H1 (cell line): Measurements from ENCODE around the gene DRAP1. TPM values are rescaled to one million over a fixed set of nuclear protein-coding genes. Genes with fewer than 3 reads are reported as not detected.

Source experiments
- CTCF ChIA-PET: fragments of 300-600 bp; sonication (Branson Sonifier 250); formaldehyde crosslinking; loops from one replicate; lab custom pipeline; 2021; ENCODE audit not compliant: partially characterized antibody; lab: Charles Lee
- POLR2A ChIA-PET: fragments of 300-600 bp; sonication (Branson Sonifier 250); formaldehyde crosslinking; loops from one replicate; lab custom pipeline; 2021; ENCODE audit warnings: inconsistent platforms; ENCODE audit not compliant: partially characterized antibody; lab: Charles Lee
- DNase-seq, 2 experiments: peaks; one replicate each; pipeline versions ENCODE4 v3.0.0 to v3.0.0-alpha.2; 2010 to 2022; ENCODE audit warnings: low spot score in 2 of 2, low read depth in 1 of 2, mixed read lengths in 1 of 2
- FAIRE-seq: peaks from 2 replicates; lab custom pipeline; 2011; peaks lifted over from hg19 to GRCh38; lab: Jason Lieb, UNC
- H2AFZ ChIP-seq: 2 replicates; pipeline ENCODE4 v1.8.1; 2012; ENCODE audit warnings: low read length, inconsistent platforms
- H2AK5ac ChIP-seq: 2 replicates; pipeline ENCODE4 v1.6.1; 2013; ENCODE audit warnings: low read depth, low read length
- H2BK120ac ChIP-seq: replicated peaks from 2 replicates; pipeline ENCODE3; 2013; ENCODE audit warnings: low read depth, low read length, inconsistent platforms
- H2BK12ac ChIP-seq: 2 replicates; pipeline ENCODE4 v1.6.1; 2013; ENCODE audit warnings: low read depth, low read length
- H2BK15ac ChIP-seq: 2 replicates; pipeline ENCODE4 v1.6.1; 2013; ENCODE audit warnings: low read length
- H2BK20ac ChIP-seq: 2 replicates; pipeline ENCODE4 v1.6.1; 2013; ENCODE audit warnings: low read length
- H2BK5ac ChIP-seq: 2 replicates; pipeline ENCODE4 v1.6.1; 2013; ENCODE audit warnings: low read depth, low read length
- H3K14ac ChIP-seq: 2 replicates; pipeline ENCODE4 v1.6.1; 2013; ENCODE audit warnings: inconsistent platforms; ENCODE audit not compliant: insufficient read length
- H3K18ac ChIP-seq: 2 replicates; pipeline ENCODE4 v1.6.1; 2013; ENCODE audit warnings: low read length; ENCODE audit errors: extremely low read depth
- H3K23ac ChIP-seq: 2 replicates; pipeline ENCODE4 v1.6.1; 2013; ENCODE audit warnings: inconsistent platforms; ENCODE audit not compliant: insufficient read length
- H3K23me2 ChIP-seq: 2 replicates; pipeline ENCODE4 v1.6.1; 2013; ENCODE audit warnings: low read depth, low read length
- H3K27ac ChIP-seq: 2 replicates; pipeline ENCODE4 v1.6.1; 2011; ENCODE audit warnings: low read depth, low read length, inconsistent platforms
- H3K27me3 ChIP-seq, 4 experiments: replicated peaks in 1 of 4; 1 replicate in 1 of 4; 2 replicates in 3 of 4; pipeline versions ENCODE4 v1.6.1 to v1.8.1; 2011 to 2013; ENCODE audit warnings: low read length in 3 of 4, mild to moderate bottlenecking in 3 of 4, inconsistent platforms in 2 of 4, mixed read lengths in 2 of 4, moderate library complexity in 1 of 4; ENCODE audit not compliant: control insufficient read depth in 3 of 4, insufficient read depth in 3 of 4; ENCODE audit errors: extremely low read depth in 1 of 4
- H3K36me3 ChIP-seq, 4 experiments: 2 replicates each; pipeline versions ENCODE4 v1.6.1 to v1.8.1; 2011 to 2013; ENCODE audit warnings: mild to moderate bottlenecking in 4 of 4, low read length in 3 of 4, moderate library complexity in 2 of 4, control low read depth in 1 of 4, inconsistent platforms in 1 of 4; ENCODE audit not compliant: insufficient read depth in 4 of 4, control insufficient read depth in 2 of 4
- H3K4ac ChIP-seq: replicated peaks from 2 replicates; pipeline ENCODE3; 2013; ENCODE audit warnings: low read length, low read depth, mixed read lengths, inconsistent platforms; ENCODE audit not compliant: insufficient read length
- H3K4me1 ChIP-seq, 4 experiments: replicated peaks in 1 of 4; 1 replicate in 1 of 4; 2 replicates in 3 of 4; pipeline versions ENCODE4 v1.6.1 to v1.8.1; 2011 to 2013; ENCODE audit warnings: low read length in 3 of 4, inconsistent platforms in 2 of 4, mixed read lengths in 1 of 4; ENCODE audit not compliant: insufficient read depth in 4 of 4, control insufficient read depth in 3 of 4
- H3K4me2 ChIP-seq, 2 experiments: 2 replicates each; pipeline versions ENCODE4 v1.6.1 to v1.8.1; 2011 to 2013; ENCODE audit warnings: low read depth in 2 of 2, low read length in 2 of 2, control low read depth in 1 of 2, inconsistent platforms in 1 of 2, mild to moderate bottlenecking in 1 of 2; ENCODE audit not compliant: insufficient read depth in 1 of 2
- H3K4me3 ChIP-seq, 4 experiments: fragments of 200-600, 300-600 bp in 1 of 4; sonication (generic), shearing (Covaris generic), sonication (Bioruptor Twin) in 1 of 4; 2 replicates each; pipeline versions ENCODE4 v1.5.1 to v1.8.1; 2011 to 2016; ENCODE audit warnings: low read length in 4 of 4, low read depth in 3 of 4, control low read depth in 2 of 4, inconsistent platforms in 2 of 4, mild to moderate bottlenecking in 2 of 4, mixed read lengths in 1 of 4, moderate library complexity in 1 of 4; ENCODE audit not compliant: insufficient read depth in 2 of 4; ENCODE audit errors: extremely low read depth in 1 of 4
- H3K56ac ChIP-seq: replicated peaks from 2 replicates; pipeline ENCODE3; 2013; ENCODE audit warnings: low read depth, mild to moderate bottlenecking, mixed read lengths, low read length, inconsistent platforms; ENCODE audit not compliant: insufficient read length
- H3K79me1 ChIP-seq: 2 replicates; pipeline ENCODE4 v1.6.1; 2013; ENCODE audit warnings: low read depth, low read length, control low read depth
- H3K79me2 ChIP-seq, 2 experiments: 2 replicates each; pipeline versions ENCODE4 v1.6.1 to v1.8.1; 2012 to 2013; ENCODE audit warnings: low read length in 2 of 2, mild to moderate bottlenecking in 2 of 2, inconsistent platforms in 1 of 2; ENCODE audit not compliant: insufficient read depth in 2 of 2, control insufficient read depth in 1 of 2
- H3K9ac ChIP-seq, 4 experiments: replicated peaks in 1 of 4; 1 replicate in 1 of 4; 2 replicates in 3 of 4; pipeline versions ENCODE4 v1.6.1 to v1.8.1; 2011 to 2013; ENCODE audit warnings: low read depth in 3 of 4, low read length in 3 of 4, control low read depth in 2 of 4, mild to moderate bottlenecking in 2 of 4, moderate library complexity in 2 of 4, inconsistent platforms in 1 of 4; ENCODE audit errors: extremely low read depth in 1 of 4
- H3K9me3 ChIP-seq, 2 experiments: 2 replicates each; pipeline versions ENCODE4 v1.6.1 to v1.8.1; 2012 to 2013; ENCODE audit warnings: mild to moderate bottlenecking in 2 of 2, moderate library complexity in 2 of 2, control low read depth in 1 of 2, inconsistent platforms in 1 of 2, low read depth in 1 of 2, low read length in 1 of 2, mixed read lengths in 1 of 2; ENCODE audit not compliant: insufficient read depth in 2 of 2
- H4K20me1 ChIP-seq, 2 experiments: replicated peaks in 1 of 2; 2 replicates each; pipeline versions ENCODE3 to v1.8.1; 2011 to 2013; ENCODE audit warnings: inconsistent platforms in 2 of 2, low read length in 2 of 2, mild to moderate bottlenecking in 1 of 2; ENCODE audit not compliant: insufficient read depth in 2 of 2, control insufficient read depth in 1 of 2
- H4K5ac ChIP-seq: 2 replicates; pipeline ENCODE4 v1.6.1; 2013; ENCODE audit warnings: low read length, low read depth, mixed read lengths, inconsistent platforms; ENCODE audit not compliant: insufficient read length
- H4K8ac ChIP-seq: 2 replicates; pipeline ENCODE4 v1.8.0; 2013; ENCODE audit warnings: mild to moderate bottlenecking, moderate library complexity, low read length, inconsistent platforms; ENCODE audit not compliant: insufficient read depth; ENCODE audit errors: extremely low read depth
- H4K91ac ChIP-seq: replicated peaks from 2 replicates; pipeline ENCODE3; 2013; ENCODE audit warnings: low read length, mixed read lengths, inconsistent platforms; ENCODE audit not compliant: insufficient read length
- BACH1 ChIP-seq: IDR thresholded peaks from 2 replicates; pipeline ENCODE4 v1.6.1; 2012; ENCODE audit warnings: low read length, improper control_type of control experiment
- CBX5 ChIP-seq: fragments of 300-800, 300-1000 bp; sonication (generic); IDR thresholded peaks from 2 replicates; pipeline ENCODE4 v1.7.1; 2016; ENCODE audit warnings: antibody characterized with exemption, low read length, low read depth
- GTF2F1 ChIP-seq: IDR thresholded peaks from 2 replicates; pipeline ENCODE4 v1.6.1; 2012; ENCODE audit warnings: low read depth, low read length, improper control_type of control experiment, borderline replicate concordance
- JUND ChIP-seq: IDR thresholded peaks from 2 replicates; pipeline ENCODE4 v1.6.1; 2011; ENCODE audit warnings: mild to moderate bottlenecking, improper control_type of control experiment, low read length
- KDM4A ChIP-seq: IDR thresholded peaks from one replicate; pipeline ENCODE4 v1.7.1; 2012; ENCODE audit warnings: low read depth, mild to moderate bottlenecking, moderate library complexity, low read length, inconsistent platforms; ENCODE audit not compliant: severe bottlenecking
- NANOG ChIP-seq: IDR thresholded peaks from 2 replicates; pipeline ENCODE4 v1.6.1; 2011; ENCODE audit warnings: low read length, low read depth, mild to moderate bottlenecking, inconsistent platforms; ENCODE audit not compliant: insufficient read depth, poor library complexity, severe bottlenecking
- SIRT6 ChIP-seq: IDR thresholded peaks from one replicate; pipeline ENCODE4 v1.7.1; 2012; ENCODE audit warnings: low read length, inconsistent platforms
- TBP ChIP-seq: IDR thresholded peaks from 2 replicates; pipeline ENCODE4 v1.6.1; 2011; ENCODE audit warnings: low read depth, low read length, improper control_type of control experiment
- WGBS, 2 experiments: shearing (Covaris generic) in 1 of 2; methylation state at CpG; one replicate each; pipeline versions ENCODE4 v1.1.6 to v1.1.7; 2013 to 2015; ENCODE audit warnings: low lambda C conversion rate in 2 of 2, mixed read lengths in 2 of 2, inconsistent platforms in 1 of 2, low coverage in 1 of 2, missing lambda C conversion rate in 1 of 2; ENCODE audit not compliant: insufficient replicate concordance in 2 of 2, insufficient coverage in 1 of 2, insufficient read length in 1 of 2; ENCODE audit errors: extremely low coverage in 1 of 2, missing lambda C conversion rate in 1 of 2; 5-methylcytosine and 5-hydroxymethylcytosine counted together
- polyA plus RNA-seq, 7 experiments: library from polyadenylated mRNA; depleted of rRNA in 3 of 7; stranded (reverse) in 5 of 7; unstranded in 2 of 7; fragments of >200 nt in 5 of 7; fragments of 200-250 nt in 2 of 7; gene quantifications; 1 replicate in 5 of 7; 2 replicates in 1 of 7; 4 replicates in 1 of 7; pipeline versions ENCODE4 v1.2.1 to v1.2.3, GENCODE V29; 2011 to 2013; ENCODE audit warnings: missing spikeins in 2 of 7, mixed read lengths in 2 of 7
- total RNA-seq: library from RNA; stranded (reverse); fragmentation: NEBNext Ultra II Directional; extraction: Animal tissue kit (Norgen Biotek cat#: 25700); gene quantifications from 2 replicates; pipeline ENCODE4 v1.2.1, GENCODE V29; 2021
- TF ChIP-seq, protein P1 (sequence below): IDR thresholded peaks from 2 replicates; pipeline ENCODE4 v1.6.1; 2012; ENCODE audit warnings: low read length, inconsistent platforms
- TF ChIP-seq, protein P2 (sequence below): IDR thresholded peaks from 2 replicates; pipeline ENCODE4 v1.6.1; 2011; ENCODE audit warnings: low read depth, mild to moderate bottlenecking, low read length; ENCODE audit not compliant: insufficient read depth

DRAP1 gene
- total and polyA plus RNA-seq, 2 of the 8 experiments (the other 6 are each of a cell fraction or from before 2014, with no cell fraction given), result 62.5 to 98.7 TPM

DNA sequence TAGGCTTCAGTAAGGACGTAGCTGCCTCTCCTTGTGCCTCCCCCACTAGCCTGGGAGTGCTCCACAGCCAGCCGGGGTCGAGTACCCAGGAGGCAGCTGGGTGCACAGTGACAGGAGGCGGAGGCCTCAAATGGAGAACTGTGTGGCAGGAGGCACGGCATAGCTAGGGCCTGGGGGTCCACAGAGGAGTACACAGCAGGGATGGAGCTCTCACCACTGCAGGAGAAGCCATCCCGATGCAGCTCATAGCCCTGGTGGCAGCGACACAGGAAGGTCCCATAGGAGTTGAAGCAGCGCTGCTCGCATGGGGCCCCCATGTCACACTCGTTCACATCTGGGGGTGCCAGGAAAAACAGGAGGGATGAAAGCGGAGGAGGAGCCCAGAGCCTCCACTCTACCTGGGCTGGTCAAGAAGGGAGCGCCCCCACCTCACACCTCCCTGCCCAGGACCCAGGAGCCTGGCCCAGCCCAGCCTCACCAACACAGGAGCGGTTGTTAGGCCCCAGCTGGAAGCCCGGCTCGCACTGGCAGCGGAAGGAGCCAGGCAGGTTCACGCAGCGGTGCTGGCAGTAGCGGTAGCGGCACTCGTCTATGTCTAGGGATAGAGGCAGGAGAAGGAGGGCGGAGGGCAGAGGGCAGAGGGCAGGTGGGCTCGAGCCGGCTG lies 49.5 kb upstream of the DRAP1 start:
- Histone ChIP-seq H3K79me2 (no peaks in the 10 kb centered on the region), H3K36me3 (peaks cover 0 to 6% (median 4%) of the 10 kb centered on the region in 4 experiments; a peak in 4 of 8 replicates), H3K14ac (no peak overlapping the region), H2BK5ac (no peak overlapping the region), H3K79me1 (no peaks in the 10 kb centered on the region; the same call in 1 of the 2 replicates), H3K27ac (no peak overlapping the region), H4K20me1 (peaks cover 0 to 2% of the 10 kb centered on the region in 2 experiments), H4K5ac (no peak overlapping the region), H3K4me1 (peaks cover 0 to 10% (median 3%) of the 10 kb centered on the region in 4 experiments; a peak in 5 of 7 replicates), H2BK15ac (no peak overlapping the region), H2AFZ (no peak overlapping the region), H3K18ac (no peak overlapping the region), H3K9me3 (no peaks in the 10 kb centered on the region), H4K91ac (no peak overlapping the region), H3K4me2 (no peak overlapping the region), H3K56ac (no peak overlapping the region), H3K4me3 (no peak overlapping the region), H2AK5ac (no peak overlapping the region), H2BK12ac (no peak overlapping the region), H3K4ac (no peak overlapping the region), H3K9ac (no peak overlapping the region; a peak in 1 of 7 replicates), H2BK20ac (no peak overlapping the region), H3K27me3 (peaks cover 0 to 32% (median 15%) of the 10 kb centered on the region in 4 experiments; a peak in 4 of 7 replicates), H3K23ac (no peak overlapping the region), H2BK120ac (no peak overlapping the region), H4K8ac (no peak overlapping the region), H3K23me2 (peaks cover 9% of the 10 kb centered on the region; the same call in 1 of the 2 replicates)
- 93% methylated on average over 24 of the region's 24 CpGs; no CpG with 5 or more reads in 1 of the 2 experiments for WGBS, 2 experiments
- POLR2A ChIA-PET, result interaction anchor here (1.4 to 39.7 kb wide), 4 partner anchors 5 to 133 kb away, joined by 4 to 1071 read pairs (median 538); partner anchors contain the start of genes BANF1, CCDC85B, CFL1 and CTSW
- FAIRE-seq (no peak), DNase-seq (no peak)
- CTCF ChIA-PET, result interaction anchor here (0.7 to 8.9 kb wide), 8 partner anchors 10 to 142 kb away, joined by 3 to 210 read pairs (median 10); partner anchors contain the start of genes CCDC85B, CFL1, CST6 and CTSW
- TF ChIP-seq CBX5, result no peak
- no peak for TF ChIP-seq JUND
- no peak for TF ChIP-seq KDM4A
- TF ChIP-seq TBP, result no peak
- TF ChIP-seq, protein P1, sequence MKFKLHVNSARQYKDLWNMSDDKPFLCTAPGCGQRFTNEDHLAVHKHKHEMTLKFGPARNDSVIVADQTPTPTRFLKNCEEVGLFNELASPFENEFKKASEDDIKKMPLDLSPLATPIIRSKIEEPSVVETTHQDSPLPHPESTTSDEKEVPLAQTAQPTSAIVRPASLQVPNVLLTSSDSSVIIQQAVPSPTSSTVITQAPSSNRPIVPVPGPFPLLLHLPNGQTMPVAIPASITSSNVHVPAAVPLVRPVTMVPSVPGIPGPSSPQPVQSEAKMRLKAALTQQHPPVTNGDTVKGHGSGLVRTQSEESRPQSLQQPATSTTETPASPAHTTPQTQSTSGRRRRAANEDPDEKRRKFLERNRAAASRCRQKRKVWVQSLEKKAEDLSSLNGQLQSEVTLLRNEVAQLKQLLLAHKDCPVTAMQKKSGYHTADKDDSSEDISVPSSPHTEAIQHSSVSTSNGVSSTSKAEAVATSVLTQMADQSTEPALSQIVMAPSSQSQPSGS, result no peak
- TF ChIP-seq SIRT6, result no peak
- TF ChIP-seq, protein P2, sequence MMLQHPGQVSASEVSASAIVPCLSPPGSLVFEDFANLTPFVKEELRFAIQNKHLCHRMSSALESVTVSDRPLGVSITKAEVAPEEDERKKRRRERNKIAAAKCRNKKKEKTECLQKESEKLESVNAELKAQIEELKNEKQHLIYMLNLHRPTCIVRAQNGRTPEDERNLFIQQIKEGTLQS, result no peak
- no peak for TF ChIP-seq BACH1
- TF ChIP-seq GTF2F1, result no peak
- TF ChIP-seq NANOG, result no peak
